ENCODE results near the gene C2CD3.

DNA sequence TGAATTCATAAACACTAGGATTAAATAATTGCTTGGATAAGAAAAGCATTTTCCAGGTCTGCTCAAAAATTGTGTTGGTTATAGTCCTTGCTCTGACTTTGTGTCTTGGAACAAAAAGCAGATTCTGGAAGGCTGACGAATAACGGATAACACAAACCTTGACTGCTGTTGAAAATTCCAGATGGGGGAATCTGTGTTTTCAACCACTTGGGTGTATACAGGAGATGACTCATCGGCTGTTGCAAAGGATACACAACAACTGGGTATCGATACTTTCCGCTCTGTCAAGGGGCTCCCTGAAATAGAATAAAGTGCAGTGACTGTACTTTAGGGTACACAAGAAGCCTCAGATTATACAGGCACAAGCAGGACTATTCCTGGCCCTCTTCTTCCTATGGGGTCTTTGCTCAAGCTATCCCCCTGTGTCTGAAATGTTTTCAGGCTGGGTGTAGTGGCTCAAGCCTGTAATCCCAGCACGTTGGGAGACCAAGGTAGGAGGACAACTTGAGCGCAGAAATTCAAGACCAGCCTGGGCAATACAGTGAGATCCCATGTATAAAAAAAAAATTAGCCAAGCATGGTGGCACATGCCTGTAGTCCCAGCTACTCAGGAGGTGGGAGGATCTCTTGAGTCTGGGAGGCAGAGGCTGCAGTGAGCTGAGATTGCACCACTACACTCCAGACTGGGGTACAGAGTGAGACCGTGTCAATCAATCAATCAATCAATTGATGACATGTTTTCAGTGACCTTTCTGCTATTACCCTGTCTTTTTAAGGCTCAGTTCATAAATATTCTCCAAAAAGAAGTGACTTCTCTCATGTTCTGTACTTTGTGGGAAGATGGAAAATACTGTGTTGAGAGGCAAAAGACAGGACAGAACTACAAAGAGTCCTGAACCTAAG, 113.3 kb downstream of the C2CD3 start:
- TF ChIP-seq, protein P1, sequence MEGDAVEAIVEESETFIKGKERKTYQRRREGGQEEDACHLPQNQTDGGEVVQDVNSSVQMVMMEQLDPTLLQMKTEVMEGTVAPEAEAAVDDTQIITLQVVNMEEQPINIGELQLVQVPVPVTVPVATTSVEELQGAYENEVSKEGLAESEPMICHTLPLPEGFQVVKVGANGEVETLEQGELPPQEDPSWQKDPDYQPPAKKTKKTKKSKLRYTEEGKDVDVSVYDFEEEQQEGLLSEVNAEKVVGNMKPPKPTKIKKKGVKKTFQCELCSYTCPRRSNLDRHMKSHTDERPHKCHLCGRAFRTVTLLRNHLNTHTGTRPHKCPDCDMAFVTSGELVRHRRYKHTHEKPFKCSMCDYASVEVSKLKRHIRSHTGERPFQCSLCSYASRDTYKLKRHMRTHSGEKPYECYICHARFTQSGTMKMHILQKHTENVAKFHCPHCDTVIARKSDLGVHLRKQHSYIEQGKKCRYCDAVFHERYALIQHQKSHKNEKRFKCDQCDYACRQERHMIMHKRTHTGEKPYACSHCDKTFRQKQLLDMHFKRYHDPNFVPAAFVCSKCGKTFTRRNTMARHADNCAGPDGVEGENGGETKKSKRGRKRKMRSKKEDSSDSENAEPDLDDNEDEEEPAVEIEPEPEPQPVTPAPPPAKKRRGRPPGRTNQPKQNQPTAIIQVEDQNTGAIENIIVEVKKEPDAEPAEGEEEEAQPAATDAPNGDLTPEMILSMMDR (IDR thresholded peaks at IDR 0.05; ENCODE audit: low read depth, low read length, missing input control) = no peak
- TF ChIP-seq TAF1 (conservative IDR thresholded peaks at IDR 0.05) (no peak), FOXA1 (IDR thresholded peaks at IDR 0.05) (no peak), NR2F2 (IDR thresholded peaks at IDR 0.05) (no peak), GABPA (IDR thresholded peaks at IDR 0.05 in 1 of 2, conservative IDR thresholded peaks at IDR 0.05 in 1 of 2) (no peak), YY1 (IDR thresholded peaks at IDR 0.05) (no peak), JUND (IDR thresholded peaks at IDR 0.05) (no peak)
- TF ChIP-seq, protein P2, sequence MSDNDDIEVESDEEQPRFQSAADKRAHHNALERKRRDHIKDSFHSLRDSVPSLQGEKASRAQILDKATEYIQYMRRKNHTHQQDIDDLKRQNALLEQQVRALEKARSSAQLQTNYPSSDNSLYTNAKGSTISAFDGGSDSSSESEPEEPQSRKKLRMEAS (IDR thresholded peaks at IDR 0.05) = no peak
- TF ChIP-seq, protein P3, sequence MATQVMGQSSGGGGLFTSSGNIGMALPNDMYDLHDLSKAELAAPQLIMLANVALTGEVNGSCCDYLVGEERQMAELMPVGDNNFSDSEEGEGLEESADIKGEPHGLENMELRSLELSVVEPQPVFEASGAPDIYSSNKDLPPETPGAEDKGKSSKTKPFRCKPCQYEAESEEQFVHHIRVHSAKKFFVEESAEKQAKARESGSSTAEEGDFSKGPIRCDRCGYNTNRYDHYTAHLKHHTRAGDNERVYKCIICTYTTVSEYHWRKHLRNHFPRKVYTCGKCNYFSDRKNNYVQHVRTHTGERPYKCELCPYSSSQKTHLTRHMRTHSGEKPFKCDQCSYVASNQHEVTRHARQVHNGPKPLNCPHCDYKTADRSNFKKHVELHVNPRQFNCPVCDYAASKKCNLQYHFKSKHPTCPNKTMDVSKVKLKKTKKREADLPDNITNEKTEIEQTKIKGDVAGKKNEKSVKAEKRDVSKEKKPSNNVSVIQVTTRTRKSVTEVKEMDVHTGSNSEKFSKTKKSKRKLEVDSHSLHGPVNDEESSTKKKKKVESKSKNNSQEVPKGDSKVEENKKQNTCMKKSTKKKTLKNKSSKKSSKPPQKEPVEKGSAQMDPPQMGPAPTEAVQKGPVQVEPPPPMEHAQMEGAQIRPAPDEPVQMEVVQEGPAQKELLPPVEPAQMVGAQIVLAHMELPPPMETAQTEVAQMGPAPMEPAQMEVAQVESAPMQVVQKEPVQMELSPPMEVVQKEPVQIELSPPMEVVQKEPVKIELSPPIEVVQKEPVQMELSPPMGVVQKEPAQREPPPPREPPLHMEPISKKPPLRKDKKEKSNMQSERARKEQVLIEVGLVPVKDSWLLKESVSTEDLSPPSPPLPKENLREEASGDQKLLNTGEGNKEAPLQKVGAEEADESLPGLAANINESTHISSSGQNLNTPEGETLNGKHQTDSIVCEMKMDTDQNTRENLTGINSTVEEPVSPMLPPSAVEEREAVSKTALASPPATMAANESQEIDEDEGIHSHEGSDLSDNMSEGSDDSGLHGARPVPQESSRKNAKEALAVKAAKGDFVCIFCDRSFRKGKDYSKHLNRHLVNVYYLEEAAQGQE (IDR thresholded peaks at IDR 0.05) = no peak
- TF ChIP-seq, protein P4, sequence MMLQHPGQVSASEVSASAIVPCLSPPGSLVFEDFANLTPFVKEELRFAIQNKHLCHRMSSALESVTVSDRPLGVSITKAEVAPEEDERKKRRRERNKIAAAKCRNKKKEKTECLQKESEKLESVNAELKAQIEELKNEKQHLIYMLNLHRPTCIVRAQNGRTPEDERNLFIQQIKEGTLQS (IDR thresholded peaks at IDR 0.05) = no peak
- TF ChIP-seq, protein P5, sequence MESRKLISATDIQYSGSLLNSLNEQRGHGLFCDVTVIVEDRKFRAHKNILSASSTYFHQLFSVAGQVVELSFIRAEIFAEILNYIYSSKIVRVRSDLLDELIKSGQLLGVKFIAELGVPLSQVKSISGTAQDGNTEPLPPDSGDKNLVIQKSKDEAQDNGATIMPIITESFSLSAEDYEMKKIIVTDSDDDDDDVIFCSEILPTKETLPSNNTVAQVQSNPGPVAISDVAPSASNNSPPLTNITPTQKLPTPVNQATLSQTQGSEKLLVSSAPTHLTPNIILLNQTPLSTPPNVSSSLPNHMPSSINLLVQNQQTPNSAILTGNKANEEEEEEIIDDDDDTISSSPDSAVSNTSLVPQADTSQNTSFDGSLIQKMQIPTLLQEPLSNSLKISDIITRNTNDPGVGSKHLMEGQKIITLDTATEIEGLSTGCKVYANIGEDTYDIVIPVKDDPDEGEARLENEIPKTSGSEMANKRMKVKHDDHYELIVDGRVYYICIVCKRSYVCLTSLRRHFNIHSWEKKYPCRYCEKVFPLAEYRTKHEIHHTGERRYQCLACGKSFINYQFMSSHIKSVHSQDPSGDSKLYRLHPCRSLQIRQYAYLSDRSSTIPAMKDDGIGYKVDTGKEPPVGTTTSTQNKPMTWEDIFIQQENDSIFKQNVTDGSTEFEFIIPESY (IDR thresholded peaks at IDR 0.05) = no peak

Measured in liver (tissue), 3 donors.